H7 (cell line): ENCODE results near the gene AUTS2. TPM values are rescaled to one million over a fixed set of nuclear protein-coding genes. Genes with fewer than 3 reads are reported as not detected.

Experiments
- DNase-seq: peaks from one replicate; pipeline ENCODE4 v3.0.0; 2012
- H3K27me3 ChIP-seq: 2 replicates; pipeline ENCODE4 v1.6.0; 2011; ENCODE audit warnings: mild to moderate bottlenecking, low read length; ENCODE audit not compliant: control insufficient read depth, insufficient read depth
- H3K36me3 ChIP-seq: replicated peaks from 2 replicates; pipeline ENCODE4 v1.5.1; 2011; ENCODE audit warnings: low read length; ENCODE audit not compliant: control insufficient read depth, insufficient read depth
- H3K4me3 ChIP-seq: 2 replicates; pipeline ENCODE4 v1.5.1; 2011; ENCODE audit warnings: low read depth, mild to moderate bottlenecking, control low read depth, low read length, moderate library complexity; ENCODE audit not compliant: insufficient read depth
- total RNA-seq: library from RNA; depleted of rRNA; stranded (reverse); fragments of >200 nt; shearing (Covaris generic); gene quantifications from 2 replicates; pipeline ENCODE4 v1.2.3, GENCODE V29; 2014

Gene AUTS2
- total RNA-seq, 1 experiment from 2014 or later: 16.1 TPM

GRCh38 chr7:70288781-70289456 is 690.6 kb downstream of the AUTS2 start:
- Histone ChIP-seq H3K27me3 (no peaks in the 10 kb centered on the region), H3K36me3 (no peaks in the 10 kb centered on the region), H3K4me3 (no peak overlapping the region)
- DNase-seq: no peak

DNA sequence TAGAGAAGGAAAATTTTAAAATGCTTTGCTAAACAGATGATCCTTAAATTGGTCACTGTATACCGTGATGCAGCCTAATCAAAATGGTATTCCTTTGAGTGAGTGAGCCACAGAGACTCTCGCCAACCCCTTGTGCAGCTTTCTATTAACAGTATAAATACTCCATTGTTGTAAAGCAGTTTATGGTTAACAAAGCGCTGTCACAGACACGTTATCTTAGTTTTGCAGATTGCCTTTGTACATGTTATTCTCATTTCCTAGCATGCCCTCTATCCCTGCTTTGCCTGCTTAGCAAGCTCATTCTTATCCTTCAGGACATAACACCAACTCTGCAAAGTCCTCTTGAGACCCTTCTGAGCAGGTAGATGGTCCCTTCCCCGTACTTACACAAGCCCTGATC is 694.4 kb downstream of the AUTS2 start:
- DNase-seq: no peak
- H3K4me3 ChIP-seq: no peak overlapping the region
- H3K36me3 ChIP-seq: no peaks in the 10 kb centered on the region
- H3K27me3 ChIP-seq: no peaks in the 10 kb centered on the region

GRCh38 chr7:70294211-70294911 is 696.1 kb downstream of the AUTS2 start:
- Histone ChIP-seq H3K4me3 (no peak overlapping the region), H3K36me3 (no peaks in the 10 kb centered on the region), H3K27me3 (no peaks in the 10 kb centered on the region)
- DNase-seq: no peak

DNA sequence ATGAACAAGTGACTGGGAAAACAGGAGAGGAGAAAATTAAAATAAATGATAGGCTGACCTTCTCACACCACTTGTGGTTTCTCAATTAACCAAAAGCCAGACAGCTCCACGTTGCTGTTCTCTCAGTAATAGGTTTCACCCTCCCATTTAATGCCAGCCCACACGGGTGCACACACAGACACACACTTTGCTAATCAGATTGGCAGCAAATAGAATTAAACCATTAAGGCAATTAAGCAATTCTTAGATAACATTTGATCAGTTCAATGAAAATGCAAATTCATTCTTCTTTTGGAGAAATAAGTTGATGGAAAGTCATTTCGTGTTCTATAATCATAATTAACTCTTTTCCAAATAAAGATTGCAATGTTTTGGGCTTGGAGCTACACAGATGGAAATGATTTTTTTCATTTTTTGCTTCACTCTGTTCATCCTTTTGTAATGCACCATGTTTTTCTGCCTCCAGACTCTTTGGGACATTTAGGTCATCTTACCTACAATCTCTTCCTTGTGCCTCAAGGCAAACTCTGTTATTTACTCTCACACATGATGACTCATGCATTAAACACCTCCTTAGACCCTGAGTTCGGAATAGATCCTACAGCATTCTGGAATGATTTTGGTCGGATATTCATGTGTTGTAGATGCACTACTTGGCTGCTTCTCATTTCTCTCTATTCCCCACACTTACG is 700.7 kb downstream of the AUTS2 start:
- DNase-seq: no peak
- Histone ChIP-seq H3K36me3 (no peaks in the 10 kb centered on the region), H3K27me3 (no peaks in the 10 kb centered on the region), H3K4me3 (no peak overlapping the region)

GRCh38 chr7:70299472-70299807 is 701.2 kb downstream of the AUTS2 start:
- Histone ChIP-seq H3K36me3 (no peaks in the 10 kb centered on the region), H3K27me3 (no peaks in the 10 kb centered on the region), H3K4me3 (no peak overlapping the region)
- DNase-seq: no peak

DNA sequence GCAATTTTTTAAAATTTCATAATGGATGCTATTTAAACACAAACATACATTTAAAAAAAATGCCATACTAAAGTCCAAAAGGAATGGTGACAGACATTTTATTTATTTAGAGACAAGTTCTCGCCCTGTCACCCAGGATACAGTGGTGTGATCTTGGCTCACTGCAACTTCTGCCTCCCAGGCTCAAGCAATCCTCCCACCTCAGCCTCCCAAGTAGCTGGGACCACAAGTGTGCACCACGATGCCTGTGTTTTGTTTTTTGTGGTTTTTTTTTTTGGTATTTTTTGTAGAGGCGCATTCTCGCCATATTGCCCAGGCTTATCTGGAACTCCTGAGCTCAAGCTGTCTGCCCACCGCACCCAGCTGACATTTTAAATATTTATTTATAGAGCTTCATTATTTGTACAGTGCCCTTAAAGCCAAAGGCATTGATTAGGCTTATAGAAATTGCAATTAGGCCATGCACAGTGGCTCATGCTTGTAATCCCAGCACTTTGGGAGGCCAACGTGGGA is 703.5 kb downstream of the AUTS2 start:
- no peak for DNase-seq
- no peaks in the 10 kb centered on the region for H3K36me3 ChIP-seq
- H3K27me3 ChIP-seq: no peaks in the 10 kb centered on the region
- H3K4me3 ChIP-seq: no peak overlapping the region

DNA sequence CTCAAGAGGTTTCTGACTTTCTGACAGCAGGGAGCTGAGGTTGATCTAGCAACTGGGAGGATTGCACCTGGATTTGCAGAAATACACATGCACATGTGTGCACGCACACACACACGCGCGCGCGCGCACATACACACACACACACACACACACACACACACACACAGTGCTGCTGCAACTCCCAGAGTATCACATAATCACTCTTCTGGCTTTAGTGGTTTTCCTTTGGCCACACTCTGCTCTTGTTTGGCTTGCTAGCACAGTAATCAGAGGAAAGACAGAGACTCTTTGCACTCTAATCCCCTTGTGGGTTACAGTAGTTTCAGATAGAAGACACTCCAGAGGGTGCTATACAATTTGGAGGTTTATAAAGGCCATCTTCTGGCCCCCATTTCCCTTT is 705.0 kb downstream of the AUTS2 start:
- H3K27me3 ChIP-seq: no peaks in the 10 kb centered on the region
- H3K36me3 ChIP-seq: no peaks in the 10 kb centered on the region
- no peak for DNase-seq
- H3K4me3 ChIP-seq: no peak overlapping the region

GRCh38 chr7:70303780-70304179 is 705.5 kb downstream of the AUTS2 start:
- DNase-seq: no peak
- H3K27me3 ChIP-seq: no peaks in the 10 kb centered on the region
- H3K36me3 ChIP-seq: no peaks in the 10 kb centered on the region
- no peak overlapping the region for H3K4me3 ChIP-seq

DNA sequence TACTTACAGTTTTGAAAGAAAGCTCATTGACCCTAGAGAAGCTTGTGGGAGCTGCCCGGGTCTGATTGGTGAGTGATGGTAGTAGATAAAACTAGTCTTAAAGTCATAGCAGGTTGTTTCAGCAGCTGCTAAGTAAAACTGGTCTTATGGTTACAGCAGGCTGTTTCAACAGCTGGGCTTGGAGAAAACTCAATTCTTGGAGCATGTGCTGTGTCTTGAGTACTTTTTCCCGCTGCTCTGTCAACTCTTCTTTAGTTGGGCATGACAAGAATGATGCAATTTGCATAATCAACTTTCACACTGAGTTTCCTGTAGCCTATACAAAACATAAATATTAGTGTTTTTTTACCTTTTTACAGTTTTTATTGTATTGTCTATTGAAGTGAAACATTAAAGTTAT is 707.9 kb downstream of the AUTS2 start:
- Histone ChIP-seq H3K36me3 (no peaks in the 10 kb centered on the region), H3K27me3 (no peaks in the 10 kb centered on the region), H3K4me3 (no peak overlapping the region)
- no peak for DNase-seq

DNA sequence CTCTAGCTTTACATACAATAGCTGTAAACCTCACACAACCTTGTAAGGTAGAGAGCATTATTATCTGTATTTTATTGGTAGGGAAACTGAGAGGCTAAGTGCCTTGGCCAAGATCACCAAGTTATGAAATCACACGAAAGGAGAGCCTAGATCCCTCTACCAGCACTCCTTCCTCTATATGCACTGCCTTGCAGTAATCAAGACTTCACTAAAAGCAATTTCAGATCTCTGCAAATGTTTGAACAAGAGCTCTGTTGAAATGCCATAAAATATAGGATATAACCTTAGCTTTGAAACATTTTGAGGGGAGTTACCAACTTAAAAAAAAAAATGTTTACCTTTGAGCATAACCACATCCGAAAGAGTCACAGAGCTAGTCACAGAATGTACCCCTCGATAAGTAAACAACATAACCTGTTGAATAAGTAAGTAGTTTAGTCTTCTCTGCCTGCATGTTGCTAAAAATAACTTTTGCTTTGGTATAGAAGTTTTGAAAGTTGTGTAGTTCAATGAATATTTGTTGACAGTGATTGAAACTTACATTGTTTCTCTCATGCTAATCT is 709.4 kb downstream of the AUTS2 start:
- no peaks in the 10 kb centered on the region for H3K36me3 ChIP-seq
- no peak for DNase-seq

GRCh38 chr7:70312336-70312735 is 714.1 kb downstream of the AUTS2 start:
- Histone ChIP-seq H3K27me3 (no peaks in the 10 kb centered on the region), H3K36me3 (no peaks in the 10 kb centered on the region), H3K4me3 (no peak overlapping the region)
- no peak for DNase-seq

More for the DNA sequence above, 709.4 kb downstream of the AUTS2 start:
- H3K27me3 ChIP-seq: no peaks in the 10 kb centered on the region
- H3K4me3 ChIP-seq: no peak overlapping the region

GRCh38 chr7:70313271-70313670 is 715.0 kb downstream of the AUTS2 start:
- DNase-seq: no peak
- no peaks in the 10 kb centered on the region for H3K27me3 ChIP-seq
- no peaks in the 10 kb centered on the region for H3K36me3 ChIP-seq

GRCh38 chr7:70313687-70314086 is 715.4 kb downstream of the AUTS2 start:
- no peak for DNase-seq
- Histone ChIP-seq H3K36me3 (no peaks in the 10 kb centered on the region), H3K4me3 (no peak overlapping the region)

More at GRCh38 chr7:70313271-70313670, 715.0 kb downstream of the AUTS2 start:
- H3K4me3 ChIP-seq: no peak overlapping the region

GRCh38 chr7:70314221-70314620 is 715.9 kb downstream of the AUTS2 start:
- Histone ChIP-seq H3K4me3 (no peak overlapping the region), H3K27me3 (no peaks in the 10 kb centered on the region), H3K36me3 (no peaks in the 10 kb centered on the region)
- no peak for DNase-seq

More at GRCh38 chr7:70313687-70314086, 715.4 kb downstream of the AUTS2 start:
- no peaks in the 10 kb centered on the region for H3K27me3 ChIP-seq

- DNase-seq: no peak
- Histone ChIP-seq H3K36me3 (no peaks in the 10 kb centered on the region), H3K4me3 (no peak overlapping the region), H3K27me3 (no peaks in the 10 kb centered on the region)
Observed at GRCh38 chr7:70316745-70317144, 718.5 kb downstream of the AUTS2 start.
